ENCODE results near the gene VAV3.
"Not testable (repeated sequence)": the region's sequence is repeated elsewhere in the genome, so short reads cannot be mapped to it uniquely, and the experiment has no call there.

The VAV3 gene

DNA sequence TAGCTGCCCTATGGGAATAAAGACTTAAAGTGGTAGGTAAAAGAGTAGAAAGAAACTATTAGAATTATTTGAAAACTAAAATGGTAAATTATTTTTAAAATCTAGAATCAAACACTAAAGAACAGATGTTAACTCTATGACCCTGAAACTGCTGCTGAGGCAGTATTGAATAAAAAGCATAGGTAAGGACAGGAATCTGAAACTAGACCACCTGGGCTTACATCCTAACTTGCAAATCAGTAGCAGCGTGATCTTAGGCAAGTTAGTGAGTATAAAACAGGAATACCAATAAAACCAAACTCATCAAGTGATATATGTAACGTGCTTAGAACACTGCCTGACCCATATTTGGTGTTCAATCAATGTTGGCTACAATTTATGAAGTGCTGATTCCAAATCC, 257.9 kb downstream of the VAV3 start:
- DNase-seq: no peak

GRCh38 chr1:107706182-107706581, 258.8 kb downstream of the VAV3 start:
- DNase-seq: peak; percentile 91

DNA sequence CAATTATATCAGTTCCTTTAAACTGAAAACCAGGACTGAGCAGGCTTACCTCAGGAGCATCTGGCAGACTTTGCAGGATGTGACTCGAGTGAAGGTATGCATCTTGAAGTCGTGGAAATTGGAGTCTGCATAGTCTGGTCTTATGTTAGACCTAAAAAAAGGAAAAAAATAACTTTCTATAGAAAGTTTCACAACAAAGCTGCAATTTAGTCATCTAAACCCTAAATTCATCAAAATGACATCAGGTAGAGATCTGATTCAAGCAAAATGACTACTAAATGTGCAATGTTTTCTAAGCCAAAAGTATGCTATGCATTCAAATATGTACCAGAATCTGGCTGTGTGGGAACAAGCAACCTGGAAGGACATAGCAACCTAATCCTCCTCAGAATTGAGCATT, 260.1 kb downstream of the VAV3 start:
- DNase-seq: no peak

DNA sequence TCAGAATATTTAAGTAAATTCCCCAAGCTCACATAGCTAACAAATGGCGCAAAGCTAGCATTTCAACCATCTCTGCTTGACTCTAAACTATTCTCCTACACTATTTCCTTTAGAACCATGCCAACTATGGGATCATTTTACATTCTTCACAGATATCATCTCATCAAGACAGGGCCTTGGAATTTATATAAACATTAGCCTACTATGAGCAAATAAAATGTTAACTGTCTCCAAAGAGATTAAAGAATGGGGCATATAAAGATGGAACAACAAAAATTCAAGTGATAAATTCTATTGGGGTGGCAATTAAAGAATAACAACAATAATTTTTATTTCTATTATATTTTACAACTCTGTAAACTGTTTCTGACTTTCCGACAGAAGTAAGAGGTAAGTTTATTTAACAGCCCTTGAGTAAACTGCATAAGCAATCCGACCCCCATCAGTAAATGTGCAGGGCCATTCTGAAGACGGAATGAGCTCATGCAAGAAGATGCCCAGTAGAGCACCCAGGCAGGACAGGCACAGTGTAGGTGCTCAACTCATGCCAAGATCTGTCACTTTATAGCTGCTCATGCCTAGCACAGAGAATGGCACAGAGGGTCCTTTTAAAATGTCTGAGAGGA, 261.9 kb downstream of the VAV3 start:
- no peak for DNase-seq

DNA sequence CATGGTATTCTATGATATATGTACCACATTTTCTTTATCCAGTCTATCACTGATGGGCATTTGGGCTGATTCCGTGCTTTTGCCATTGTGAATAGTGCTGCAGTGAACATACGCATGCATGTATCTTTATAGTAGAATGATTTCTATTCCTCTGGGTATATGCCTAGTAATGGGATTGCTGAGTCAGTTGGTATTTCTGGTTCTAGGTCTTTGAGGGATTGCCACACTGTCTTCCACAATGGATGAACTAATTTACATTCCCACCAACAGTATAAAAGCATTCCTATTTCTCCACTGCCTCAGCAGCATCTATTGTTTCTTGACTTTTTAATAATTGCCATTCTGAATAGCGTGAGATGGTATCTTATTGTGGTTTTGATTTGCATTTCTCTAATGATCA, 264.3 kb downstream of the VAV3 start:
- not testable (repeated sequence) for DNase-seq

DNA sequence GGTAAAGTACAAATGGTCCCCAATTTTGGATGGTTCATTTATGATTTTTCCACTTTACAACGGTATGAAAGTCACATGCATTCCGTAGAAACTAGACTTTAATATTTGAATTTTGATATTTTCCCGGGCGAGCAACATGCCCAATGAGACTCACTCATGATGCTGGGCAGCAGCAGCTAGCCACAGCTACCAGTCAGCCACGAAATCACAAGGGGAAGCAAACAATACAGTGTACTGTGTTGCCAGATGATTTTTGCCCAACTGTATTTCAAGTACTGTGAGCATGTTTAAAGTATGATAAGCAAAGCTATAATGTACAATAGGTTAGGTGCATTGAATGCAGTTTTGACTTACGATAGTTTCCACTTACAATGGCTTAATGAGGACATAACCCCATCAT, 266.8 kb downstream of the VAV3 start:
- DNase-seq: no peak

GRCh38 chr1:107695341-107695740, 269.6 kb downstream of the VAV3 start:
- DNase-seq: no peak

DNA sequence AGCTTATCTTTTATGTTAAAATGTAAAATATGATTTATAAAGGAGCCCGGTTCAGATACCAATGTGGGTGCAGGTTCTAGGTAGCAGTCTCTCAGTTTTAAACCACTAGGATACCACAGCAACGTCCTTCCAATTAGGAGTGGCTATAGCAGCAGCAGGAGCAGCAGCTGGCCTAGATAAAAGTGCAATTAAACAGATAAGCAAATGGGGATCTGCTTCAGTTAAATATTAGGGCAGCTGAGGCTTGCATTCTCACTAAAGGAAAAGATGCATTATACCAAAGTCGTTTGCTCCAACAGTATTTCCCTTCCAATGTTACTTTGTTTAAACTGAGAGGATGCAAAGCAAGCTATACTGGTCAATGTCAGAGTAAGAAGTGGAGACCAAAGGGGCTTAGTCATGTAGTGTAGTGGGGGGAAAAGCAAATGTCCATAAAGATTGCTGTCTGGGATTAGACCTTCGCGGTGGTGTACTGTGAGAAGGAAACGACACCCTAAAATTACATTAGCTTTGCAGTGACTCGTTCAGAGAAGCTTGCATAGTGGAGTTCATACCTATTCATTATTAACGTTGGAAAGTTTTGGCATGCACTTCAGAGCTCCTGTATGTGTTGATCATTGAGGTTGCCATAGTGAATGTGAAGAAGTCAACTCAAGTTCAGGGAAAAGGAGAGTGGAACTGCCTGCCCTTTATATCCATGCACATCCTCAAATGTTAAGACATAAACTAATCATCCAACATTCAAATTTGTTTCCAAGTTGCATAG, 272.2 kb downstream of the VAV3 start:
- peak; percentile 17 for DNase-seq

GRCh38 chr1:107691540-107691939, 273.4 kb downstream of the VAV3 start:
- DNase-seq: no peak

GRCh38 chr1:107690491-107690890, 274.5 kb downstream of the VAV3 start:
- DNase-seq: no peak

GRCh38 chr1:107689733-107690132, 275.2 kb downstream of the VAV3 start:
- no peak for DNase-seq

- no peak for DNase-seq
Observed at GRCh38 chr1:107689159-107689558, 275.8 kb downstream of the VAV3 start.

GRCh38 chr1:107687849-107688753, 276.9 kb downstream of the VAV3 start:
- DNase-seq: no peak

DNA sequence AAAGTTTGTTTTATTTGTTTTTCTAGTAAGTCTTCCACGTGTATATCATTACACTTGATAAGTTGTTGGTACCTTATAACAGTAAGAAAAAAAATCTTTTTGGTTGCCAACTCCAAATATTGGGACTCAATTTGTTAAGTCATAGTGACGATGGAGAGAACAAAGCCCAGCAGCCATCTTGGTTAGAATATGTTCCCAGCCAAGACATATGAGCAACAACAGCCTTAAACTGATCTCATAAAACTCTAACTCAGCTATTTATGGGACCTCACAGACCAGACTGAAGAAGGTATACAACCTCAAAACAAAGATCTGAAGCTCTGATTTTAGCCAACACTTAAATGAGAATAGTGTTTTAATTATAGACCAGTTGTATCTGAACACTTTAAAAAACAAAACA, 281.3 kb downstream of the VAV3 start:
- no peak for DNase-seq

DNA sequence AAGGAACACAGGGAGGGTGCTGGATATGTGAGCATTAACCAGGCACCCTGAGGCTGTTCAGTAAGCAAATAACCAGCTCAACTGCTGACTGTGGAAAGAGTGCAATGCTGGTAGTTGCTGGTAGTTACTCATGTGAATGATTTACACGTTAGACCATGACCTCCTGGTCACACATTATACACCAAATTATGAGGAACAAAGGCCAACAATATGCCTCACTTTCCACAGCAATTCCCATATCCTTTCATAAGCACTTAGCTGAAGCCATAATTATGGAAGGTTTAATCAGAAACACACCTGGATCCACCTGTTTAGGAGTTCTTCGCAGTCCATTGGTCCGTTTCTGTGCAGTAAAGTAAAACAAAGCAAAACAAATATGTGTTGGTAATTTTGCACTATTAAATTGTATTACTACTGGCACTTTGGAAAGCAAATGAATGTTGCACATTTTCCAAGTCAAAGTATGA, 281.8 kb downstream of the VAV3 start:
- DNase-seq: no peak

GRCh38 chr1:107682467-107682866, 282.5 kb downstream of the VAV3 start:
- DNase-seq: no peak

DNA sequence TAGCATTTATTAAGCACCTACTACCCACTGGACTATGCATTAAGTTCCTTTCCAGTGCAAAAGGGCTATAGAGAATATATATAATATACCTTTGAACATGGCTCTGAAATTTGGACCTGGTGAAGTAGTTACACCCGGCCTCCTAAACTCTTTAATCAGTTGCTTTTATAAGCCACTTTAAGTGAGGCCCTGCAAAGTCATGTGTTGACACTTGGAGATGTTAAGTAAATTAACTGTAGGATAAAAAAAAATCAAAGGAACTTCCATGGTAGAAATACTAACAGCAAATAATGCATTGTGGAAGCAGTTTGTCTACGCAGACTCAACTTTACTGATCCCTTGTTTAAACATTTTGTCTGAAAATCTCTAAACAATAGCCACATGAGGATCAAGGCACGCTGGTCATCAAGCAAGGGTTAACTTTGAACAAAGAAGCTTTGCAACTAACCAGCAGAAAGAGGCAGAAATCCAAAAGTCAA, 283.9 kb downstream of the VAV3 start:
- DNase-seq: no peak

DNA sequence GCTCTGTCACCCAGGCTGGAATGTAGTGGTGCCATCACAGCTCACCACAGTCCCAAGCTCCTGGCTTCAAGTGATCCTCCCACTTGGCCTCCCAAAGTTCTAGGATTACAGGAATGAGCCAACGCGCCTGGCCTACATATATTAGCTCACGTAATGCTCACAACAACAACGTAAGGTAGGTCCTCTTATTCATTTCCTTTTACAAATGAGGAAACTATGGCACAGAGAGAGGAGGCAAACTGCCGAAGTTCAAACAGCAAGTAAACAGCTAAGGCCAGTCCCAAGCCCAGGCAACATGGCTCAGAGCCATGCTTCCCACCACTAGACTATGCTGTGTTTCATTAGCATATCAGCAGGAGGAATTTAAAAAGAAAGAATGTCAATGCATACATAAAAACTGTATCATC, 284.4 kb downstream of the VAV3 start:
- no peak for DNase-seq

- DNase-seq: no peak
Observed at GRCh38 chr1:107679411-107679953, 285.5 kb downstream of the VAV3 start.

DNA sequence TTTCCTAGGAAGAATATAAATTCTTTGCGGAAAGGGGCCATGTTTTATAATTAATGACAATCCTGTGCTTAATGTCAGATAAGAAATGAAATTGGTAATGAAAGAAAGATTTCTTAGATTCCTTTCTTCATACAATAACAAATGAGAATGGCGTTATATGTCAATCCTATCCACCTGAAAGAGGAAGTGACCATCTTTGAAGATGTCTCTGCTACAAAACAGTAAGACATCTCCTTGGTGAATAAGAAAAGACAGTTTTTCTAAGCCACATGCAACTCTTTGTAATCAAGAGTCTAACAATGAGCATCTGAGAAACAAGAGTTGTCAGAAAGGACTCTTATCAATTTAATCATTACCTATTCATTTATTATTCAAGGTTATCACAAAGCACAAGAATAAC, 286.0 kb downstream of the VAV3 start:
- no peak for DNase-seq

DNA sequence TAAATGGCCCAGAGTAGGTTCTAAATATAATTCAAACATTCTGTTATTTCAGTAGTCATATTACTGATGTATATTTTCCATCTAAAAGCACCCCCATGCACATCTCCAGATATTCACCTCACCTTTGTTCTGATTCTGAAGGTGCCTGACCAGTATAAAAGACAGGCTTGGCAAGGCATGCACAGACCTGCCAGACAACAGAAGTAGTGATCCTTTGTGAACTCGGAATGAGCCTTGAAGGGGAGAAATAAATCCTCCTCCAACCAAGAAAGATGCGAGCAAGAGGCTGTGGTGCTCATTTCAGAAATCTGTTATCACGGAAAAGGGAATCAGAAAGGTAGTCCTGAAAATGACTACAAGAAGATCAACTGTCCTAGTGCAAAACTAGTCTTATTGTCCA, 287.3 kb downstream of the VAV3 start:
- DNase-seq: no peak

DNA sequence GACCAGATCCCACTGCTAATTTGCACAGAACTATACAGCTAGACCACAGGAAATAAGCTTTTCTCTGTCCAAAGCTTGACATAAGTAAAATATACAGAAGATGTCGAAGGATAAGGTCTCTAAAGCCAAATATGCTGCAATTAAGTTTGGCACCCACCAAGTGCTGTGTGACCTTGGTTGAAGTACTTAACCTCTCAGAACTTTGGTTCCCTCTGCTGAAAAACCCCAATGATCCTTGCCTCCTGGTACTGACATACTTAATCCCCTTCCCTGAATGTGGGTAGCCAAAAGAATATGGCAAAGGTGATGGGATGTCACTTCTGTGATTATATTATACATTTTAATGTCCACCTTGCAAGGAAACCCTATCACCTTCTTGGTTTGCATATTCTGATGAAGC, 290.5 kb downstream of the VAV3 start:
- DNase-seq: no peak

DNA sequence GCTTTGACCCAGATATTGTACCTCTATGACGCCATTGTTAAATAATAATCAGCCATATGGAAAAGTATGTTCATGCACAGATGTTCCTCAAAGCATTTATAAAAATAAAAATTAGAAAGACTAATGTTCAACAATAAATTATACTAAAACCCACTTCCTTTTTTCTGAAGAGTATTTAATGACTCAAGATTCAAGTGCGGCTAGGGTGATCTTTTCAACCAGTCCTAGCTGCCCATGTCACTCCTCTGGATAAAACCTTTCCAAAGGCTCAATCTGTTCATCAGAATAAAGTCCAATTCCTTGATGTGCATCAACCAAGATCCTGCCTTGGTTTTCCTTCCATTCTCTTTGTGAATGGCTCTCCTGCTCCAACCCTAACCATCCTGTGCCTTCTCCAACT, 292.0 kb downstream of the VAV3 start:
- DNase-seq: no peak
